IPS-18a (cell line): ENCODE data around the gene LZTR1.

Experiments
- H3K27ac ChIP-seq: one replicate; pipeline ENCODE4 v1.5.1; 2013; ENCODE audit warnings: low read length
- H3K27me3 ChIP-seq: one replicate; pipeline ENCODE4 v1.6.1; 2013; ENCODE audit warnings: mild to moderate bottlenecking, low read length; ENCODE audit not compliant: control insufficient read depth, insufficient read depth
- H3K36me3 ChIP-seq: one replicate; pipeline ENCODE4 v1.6.1; 2013; ENCODE audit warnings: low read depth, low read length; ENCODE audit not compliant: control insufficient read depth
- H3K4me1 ChIP-seq: one replicate; pipeline ENCODE4 v1.6.1; 2013; ENCODE audit warnings: low read depth, low read length; ENCODE audit not compliant: control insufficient read depth
- H3K4me3 ChIP-seq: one replicate; pipeline ENCODE4 v1.5.1; 2013; ENCODE audit warnings: low read length
- H3K9ac ChIP-seq: one replicate; pipeline ENCODE4 v1.6.1; 2013; ENCODE audit warnings: mild to moderate bottlenecking, low read length, moderate library complexity
- H3K9me3 ChIP-seq: one replicate; pipeline ENCODE4 v1.6.1; 2013; ENCODE audit warnings: low read depth, low read length; ENCODE audit not compliant: control insufficient read depth

The LZTR1 gene

DNA sequence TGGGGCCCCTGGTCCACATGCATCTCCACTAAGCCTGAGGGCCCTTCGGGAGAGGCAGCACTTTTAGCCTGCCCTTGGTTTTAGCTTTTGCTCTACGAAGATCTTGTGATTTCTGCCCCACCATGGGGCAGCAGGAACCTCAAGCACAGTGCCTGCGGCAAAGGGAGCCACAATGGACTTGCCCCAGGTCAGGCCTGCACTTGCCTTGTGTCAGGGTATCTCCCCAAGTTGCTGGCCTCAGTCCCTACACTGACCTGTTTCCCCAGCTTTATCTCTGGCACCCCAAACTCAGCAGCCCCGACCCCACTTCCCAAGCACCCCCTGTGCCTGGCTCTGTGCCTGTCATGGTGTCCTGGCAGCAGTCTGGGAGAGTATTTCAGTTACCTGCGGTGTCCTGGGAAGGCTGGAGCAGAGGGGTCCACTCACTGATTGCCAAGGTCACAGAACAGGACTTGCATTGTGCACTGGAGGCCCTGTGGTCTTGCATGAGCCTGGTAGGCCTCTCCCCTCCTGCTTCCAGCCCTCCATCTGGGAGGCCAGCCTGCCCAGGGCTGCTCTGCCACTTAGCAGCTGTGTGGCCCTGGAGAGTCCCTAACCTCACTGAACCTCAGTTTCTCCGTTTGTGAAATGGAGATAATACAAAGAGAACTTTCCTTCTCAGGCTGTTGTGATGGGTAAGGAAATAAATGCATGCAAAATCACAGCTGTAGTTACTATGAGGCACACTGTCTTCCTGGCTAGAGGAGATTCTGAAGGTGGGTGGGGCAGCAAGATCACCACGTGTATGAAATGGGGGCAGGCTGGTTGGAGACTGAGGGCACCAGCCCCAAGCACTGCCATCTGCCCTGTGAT is 18.7 kb upstream of the LZTR1 start:
- H3K27me3 ChIP-seq = peaks cover 65% of the 10 kb centered on the region
- no peak overlapping the region for H3K27ac ChIP-seq
- no peaks in the 10 kb centered on the region for H3K9me3 ChIP-seq
- H3K4me3 ChIP-seq = no peak overlapping the region
- H3K9ac ChIP-seq = no peak overlapping the region
- no peaks in the 10 kb centered on the region for H3K36me3 ChIP-seq
- peaks cover 13% of the 10 kb centered on the region for H3K4me1 ChIP-seq

DNA sequence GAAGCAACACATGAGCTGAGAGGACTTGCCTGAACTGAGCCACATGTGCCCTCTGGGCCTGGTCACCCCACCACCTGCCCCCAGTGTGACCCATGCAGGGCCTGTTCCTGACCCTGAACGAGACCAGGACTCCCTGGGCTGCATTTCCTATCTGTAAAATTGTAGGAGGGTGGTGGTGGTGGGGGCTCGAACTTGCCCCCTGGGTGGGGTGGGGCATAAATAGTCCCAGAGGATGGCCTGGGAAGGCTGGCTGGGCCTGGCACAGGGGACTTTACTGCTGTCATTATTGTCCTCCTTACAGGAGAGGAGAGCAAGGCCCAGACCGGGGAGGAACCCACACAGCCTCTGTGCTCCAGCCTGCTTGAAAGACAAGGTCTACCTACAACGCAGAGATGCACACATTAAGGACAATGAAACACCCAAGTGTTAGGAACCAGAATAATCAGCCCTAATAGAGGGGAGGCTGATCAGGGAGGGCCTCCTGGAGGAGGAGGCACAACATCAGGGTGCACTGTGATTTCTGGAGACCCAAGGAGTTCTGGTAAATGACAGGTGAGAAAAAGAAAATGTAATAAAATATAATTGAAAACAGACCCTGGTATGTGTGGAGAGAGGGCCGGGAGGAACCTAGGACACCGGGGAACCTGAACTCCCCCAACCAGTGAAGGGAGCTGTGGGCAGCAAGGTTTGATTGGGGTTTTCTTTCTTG is 17.9 kb upstream of the LZTR1 start:
- peak overlapping the region; percentile 44 for H3K4me3 ChIP-seq
- no peak overlapping the region for H3K9ac ChIP-seq
- no peaks in the 10 kb centered on the region for H3K9me3 ChIP-seq
- H3K36me3 ChIP-seq = no peaks in the 10 kb centered on the region
- H3K4me1 ChIP-seq = peaks cover 13% of the 10 kb centered on the region
- peaks cover 68% of the 10 kb centered on the region for H3K27me3 ChIP-seq
- H3K27ac ChIP-seq = no peak overlapping the region

- H3K36me3 ChIP-seq = no peaks in the 10 kb centered on the region
- H3K4me3 ChIP-seq = peak overlapping the region; percentile 44
- H3K27me3 ChIP-seq = peaks cover 70% of the 10 kb centered on the region
- H3K9me3 ChIP-seq = no peaks in the 10 kb centered on the region
- peaks cover 13% of the 10 kb centered on the region for H3K4me1 ChIP-seq
- no peak overlapping the region for H3K27ac ChIP-seq
- H3K9ac ChIP-seq = no peak overlapping the region
Measured at GRCh38 chr22:20964799-20965103, 17.3 kb upstream of the LZTR1 start.

DNA sequence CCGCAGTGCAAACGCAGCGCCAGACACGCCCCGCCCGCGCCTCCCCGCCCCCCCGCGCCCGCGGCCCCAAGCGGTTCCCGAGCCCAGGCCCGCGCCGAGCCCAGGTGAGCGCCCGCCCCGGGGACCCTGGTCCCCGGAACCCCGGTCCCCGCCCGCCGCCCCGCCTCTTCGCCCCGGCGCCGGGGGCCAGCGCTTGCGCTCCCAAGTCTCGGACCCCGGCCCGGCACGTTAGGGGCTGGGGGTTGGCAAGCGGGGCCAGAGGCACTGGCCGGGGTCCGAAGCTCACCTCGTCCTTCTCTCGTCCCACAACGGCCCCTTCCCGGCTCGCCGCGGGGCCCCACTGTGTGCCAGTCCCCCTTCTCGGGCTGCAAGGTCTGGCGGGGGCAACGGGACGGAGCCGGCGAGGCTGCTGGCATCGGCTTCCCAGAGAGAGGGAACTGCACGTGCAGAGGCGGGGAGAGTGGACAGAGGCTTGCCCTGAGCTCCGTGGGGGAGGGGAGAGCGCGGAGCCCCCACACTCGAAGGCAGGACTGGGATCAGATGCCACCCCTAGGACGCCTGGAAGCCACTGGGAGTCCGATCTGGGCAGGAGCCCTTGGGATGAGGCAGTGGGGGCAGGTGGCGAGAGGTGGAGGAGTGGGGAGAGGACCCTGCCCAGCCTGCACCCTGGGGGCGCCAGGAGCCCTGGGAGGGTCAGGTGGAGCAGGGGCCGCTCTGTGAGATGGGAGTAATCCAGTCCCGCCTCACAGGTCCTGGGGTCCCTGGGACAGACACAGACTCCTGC is 16.8 kb upstream of the LZTR1 start:
- no peak overlapping the region for H3K9ac ChIP-seq

GRCh38 chr22:20965888-20966855 is 15.9 kb upstream of the LZTR1 start:
- Histone ChIP-seq H3K9ac (no peak overlapping the region), H3K4me3 (no peak overlapping the region), H3K4me1 (peaks cover 18% of the 10 kb centered on the region), H3K9me3 (no peaks in the 10 kb centered on the region), H3K27me3 (peaks cover 72% of the 10 kb centered on the region), H3K27ac (no peak overlapping the region), H3K36me3 (no peaks in the 10 kb centered on the region)

More for the DNA sequence above, 16.8 kb upstream of the LZTR1 start:
- Histone ChIP-seq H3K36me3 (no peaks in the 10 kb centered on the region), H3K4me3 (no peak overlapping the region), H3K27me3 (peaks cover 72% of the 10 kb centered on the region), H3K27ac (no peak overlapping the region), H3K9me3 (no peaks in the 10 kb centered on the region), H3K4me1 (peaks cover 13% of the 10 kb centered on the region)

DNA sequence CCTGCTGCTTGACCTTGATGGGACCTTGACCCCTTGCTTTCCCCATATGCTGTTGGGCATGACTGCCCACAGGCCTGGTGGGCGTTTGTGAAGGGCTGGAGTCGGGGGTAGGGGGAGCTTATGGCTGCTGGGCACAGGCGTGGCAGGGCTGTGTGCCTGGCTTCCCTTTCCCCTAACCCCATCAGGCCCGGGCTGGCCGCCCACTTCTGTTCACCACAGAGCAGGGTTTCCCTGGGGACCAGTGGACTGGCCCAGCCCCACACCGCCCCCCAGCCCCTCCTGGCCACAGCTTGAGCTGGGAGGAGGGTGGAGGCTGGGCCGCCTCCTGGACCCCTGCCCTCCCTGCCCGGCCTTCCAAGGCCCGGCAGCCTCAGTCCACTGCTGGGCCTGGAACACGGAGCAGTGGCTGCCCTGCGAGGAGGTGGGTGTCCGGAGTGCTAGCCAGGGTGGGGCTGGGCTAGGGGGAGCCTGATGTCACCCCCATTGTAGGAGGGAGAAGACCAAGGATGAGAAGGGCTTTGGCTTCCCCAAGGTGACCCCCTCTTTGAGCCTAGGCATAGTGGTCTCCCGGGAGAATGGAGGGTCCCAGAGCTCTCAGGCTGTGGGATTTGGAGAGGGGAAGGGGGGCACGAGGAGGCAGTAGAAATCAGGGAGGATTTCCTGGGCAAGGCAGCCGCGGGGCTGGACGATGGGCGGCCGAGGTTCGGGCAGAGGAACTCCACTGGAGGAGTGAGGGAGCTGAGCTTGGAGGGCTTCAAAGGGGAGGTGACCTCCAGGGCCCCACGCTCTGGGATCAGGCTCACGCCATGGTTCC is 15.0 kb upstream of the LZTR1 start, which contains the start of gene AIFM3:
Gene AIFM3 (plus strand): TSS at position 373 of the 814 bp plus-strand sequence. CDS start 690 bp downstream, outside the sequence.
- Histone ChIP-seq H3K9ac (no peak within 1 kb of the TSS), H3K27ac (no peak within 1 kb of the TSS), H3K27me3 (peaks cover 72% of the 10 kb centered on the region), H3K9me3 (no peaks in the 10 kb centered on the region), H3K36me3 (no peaks in the 10 kb centered on the region), H3K4me1 (peaks cover 25% of the 10 kb centered on the region), H3K4me3 (no peak within 1 kb of the TSS)

GRCh38 chr22:20967697-20968211 is 14.3 kb upstream of the LZTR1 start:
- H3K27me3 ChIP-seq = peaks cover 66% of the 10 kb centered on the region
- no peak overlapping the region for H3K4me3 ChIP-seq
- no peaks in the 10 kb centered on the region for H3K9me3 ChIP-seq

DNA sequence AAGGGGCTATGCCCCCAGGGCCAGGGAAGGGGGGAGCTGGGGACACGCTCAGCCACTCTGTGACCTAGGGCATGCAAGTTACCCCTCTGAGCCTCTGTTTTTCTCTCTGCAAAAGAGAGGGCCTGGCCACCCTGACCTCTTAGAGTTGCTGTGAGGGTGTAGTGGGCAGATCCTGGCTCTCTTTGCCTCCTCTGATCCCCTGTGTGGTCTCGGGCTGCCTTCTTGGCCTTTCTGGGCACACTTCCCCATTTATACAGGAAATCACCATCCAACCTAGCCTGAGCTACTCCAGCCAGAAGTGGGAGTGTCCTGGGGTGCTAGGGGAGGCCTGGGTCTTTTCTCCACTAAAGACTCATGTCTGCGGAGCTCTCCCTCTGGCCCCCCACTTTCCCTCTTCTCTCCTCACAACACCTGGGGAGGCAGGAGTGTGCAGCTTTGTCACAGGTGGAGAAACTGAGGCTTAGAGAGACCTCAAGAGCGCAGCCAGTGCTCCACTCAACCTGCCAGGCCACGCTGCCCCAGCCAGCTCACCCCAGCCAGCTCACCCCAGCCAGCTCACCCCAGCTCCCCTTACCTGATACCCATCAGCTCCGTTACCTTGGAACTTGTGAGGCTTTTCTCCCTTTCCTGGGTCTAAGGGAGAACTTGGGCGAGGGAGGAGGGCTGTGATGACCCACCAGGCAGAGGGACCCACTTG is 13.7 kb upstream of the LZTR1 start:
- Histone ChIP-seq H3K27me3 (peaks cover 59% of the 10 kb centered on the region), H3K9ac (no peak overlapping the region), H3K9me3 (no peaks in the 10 kb centered on the region), H3K36me3 (no peaks in the 10 kb centered on the region), H3K4me1 (peaks cover 25% of the 10 kb centered on the region), H3K27ac (no peak overlapping the region), H3K4me3 (no peak overlapping the region)

More at GRCh38 chr22:20967697-20968211, 14.3 kb upstream of the LZTR1 start:
- Histone ChIP-seq H3K9ac (no peak overlapping the region), H3K4me1 (peaks cover 25% of the 10 kb centered on the region), H3K36me3 (no peaks in the 10 kb centered on the region), H3K27ac (no peak overlapping the region)

DNA sequence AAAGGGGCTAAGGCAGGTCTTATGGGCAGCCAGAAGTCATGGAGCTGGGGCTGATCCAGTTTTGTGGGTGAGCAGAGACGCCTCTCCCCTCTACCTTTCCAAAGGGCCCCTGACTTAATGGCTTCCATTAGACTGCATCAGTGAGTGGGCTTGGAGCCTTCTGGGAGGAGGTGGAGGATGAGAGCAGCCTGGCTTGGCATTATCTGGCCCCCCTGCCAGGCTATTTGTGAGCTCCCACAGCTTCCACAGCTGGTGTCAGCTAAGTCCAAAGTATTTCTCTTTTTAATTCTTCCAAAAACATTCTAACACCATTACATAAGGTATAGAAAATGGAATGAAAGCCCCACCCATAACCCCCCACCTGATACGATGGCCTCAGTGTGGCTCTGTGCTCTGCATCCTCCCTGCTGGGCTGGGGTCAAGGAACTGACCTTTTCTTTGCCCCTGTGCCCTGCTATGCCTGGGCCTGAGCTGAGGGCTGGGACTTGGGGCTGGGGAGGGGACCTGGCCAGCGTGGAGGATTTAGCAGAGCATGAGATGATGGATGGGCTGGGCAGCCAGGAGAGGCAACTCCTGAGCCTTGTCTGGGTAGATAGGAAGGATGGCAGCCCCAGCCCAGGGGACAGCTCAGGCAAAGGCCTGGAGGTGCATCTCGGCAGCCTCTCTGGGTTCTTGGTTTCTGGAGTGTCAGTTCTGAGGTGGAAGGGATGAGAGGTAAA is 11.0 kb upstream of the LZTR1 start:
- Histone ChIP-seq H3K9me3 (no peaks in the 10 kb centered on the region), H3K27me3 (peaks cover 34% of the 10 kb centered on the region), H3K27ac (no peak overlapping the region), H3K9ac (no peak overlapping the region), H3K4me1 (peaks cover 19% of the 10 kb centered on the region), H3K4me3 (no peak overlapping the region), H3K36me3 (no peaks in the 10 kb centered on the region)
